Liver (tissue), 3 donors: ENCODE results near the gene TMEM119.

Source experiments
- CTCF ChIP-seq: fragments of 150-350 bp; IDR thresholded peaks from 2 replicates; pipeline ENCODE4 v1.5.1; 2017; ENCODE audit warnings: improper control_type of control experiment, low read depth, low read length; ENCODE audit not compliant: missing input control
- HNF4A ChIP-seq, 2 donors: conservative IDR thresholded peaks; 2 replicates each; pipeline ENCODE4 v1.6.1; 2016; ENCODE audit warnings: antibody characterized with exemption in 2 of 2, mild to moderate bottlenecking in 2 of 2
- JUND ChIP-seq, 2 donors: IDR thresholded peaks; 2 replicates each; pipeline ENCODE4 v1.6.1; 2016; ENCODE audit warnings: antibody characterized with exemption in 2 of 2
- MAX ChIP-seq: IDR thresholded peaks from 2 replicates; pipeline ENCODE4 v1.6.1; 2016; ENCODE audit warnings: antibody characterized with exemption
- NR2F2 ChIP-seq: IDR thresholded peaks from 2 replicates; pipeline ENCODE4 v1.6.1; 2016; ENCODE audit warnings: antibody characterized with exemption
- RAD21 ChIP-seq, 2 donors: IDR thresholded peaks; 2 replicates each; pipeline ENCODE4 v1.6.1; 2016; ENCODE audit warnings: antibody characterized with exemption in 2 of 2, mild to moderate bottlenecking in 2 of 2
- REST ChIP-seq: IDR thresholded peaks from 2 replicates; pipeline ENCODE4 v1.6.1; 2016; ENCODE audit warnings: antibody characterized with exemption, mild to moderate bottlenecking
- RXRA ChIP-seq, 2 donors: IDR thresholded peaks; 2 replicates each; pipeline ENCODE4 v1.6.1; 2017 to 2018; ENCODE audit warnings: antibody characterized with exemption in 2 of 2, mild to moderate bottlenecking in 1 of 2
- SP1 ChIP-seq: IDR thresholded peaks from 2 replicates; pipeline ENCODE4 v1.6.1; 2018; ENCODE audit warnings: antibody characterized with exemption, mild to moderate bottlenecking
- TAF1 ChIP-seq: conservative IDR thresholded peaks from 2 replicates; pipeline ENCODE4 v1.6.1; 2016; ENCODE audit warnings: antibody characterized with exemption, mild to moderate bottlenecking
- donor health status: healthy.
- donor health status: healthy.

DNA sequence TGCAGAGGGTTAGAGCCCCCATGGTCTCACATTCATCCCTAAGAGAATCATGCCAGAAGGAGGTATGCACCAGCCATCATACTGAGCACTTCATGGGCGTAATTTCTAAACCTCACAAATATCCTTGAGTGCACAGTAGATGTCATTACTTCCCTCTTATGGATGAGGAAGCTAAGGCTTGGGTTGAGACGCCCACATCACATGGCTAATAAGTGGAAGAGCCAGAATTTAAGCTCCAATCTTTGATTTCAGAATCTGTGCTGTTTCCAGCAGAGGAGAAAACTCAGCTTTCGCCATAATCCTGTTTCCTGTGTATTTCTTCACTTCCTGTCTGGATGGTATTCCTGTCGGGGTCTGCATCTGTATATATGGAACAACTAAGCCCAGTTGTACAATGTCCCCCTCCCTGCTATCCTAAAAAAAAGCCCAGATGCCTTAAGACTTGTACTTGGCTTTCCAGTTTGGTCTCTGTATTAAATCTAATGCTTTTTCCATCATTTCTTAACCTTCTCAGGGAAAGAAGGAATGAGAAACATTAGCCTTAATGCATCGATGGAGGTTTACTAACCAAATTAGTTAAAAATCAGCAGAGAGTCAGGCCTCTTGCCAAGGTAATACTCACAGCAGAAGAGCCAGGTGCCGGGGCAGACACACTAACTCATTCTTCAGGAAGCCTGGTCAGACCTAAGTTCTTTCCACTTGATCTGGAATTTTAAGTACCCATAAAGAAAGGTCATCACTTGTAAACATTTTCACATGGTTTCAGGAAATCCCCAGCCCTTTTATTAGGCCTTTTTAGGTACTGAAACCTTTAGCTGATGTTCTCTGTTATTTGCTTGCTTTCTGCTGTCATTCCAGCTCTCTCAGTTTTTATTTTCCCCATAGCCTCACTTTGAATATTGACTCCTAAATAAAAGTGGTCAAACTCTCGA lies 30.2 kb downstream of the TMEM119 start:
- no peak for TF ChIP-seq RAD21 (IDR thresholded peaks at IDR 0.05)
- no peak for TF ChIP-seq CTCF
- TF ChIP-seq NR2F2: no peak
- TF ChIP-seq TAF1: no peak
- no peak for TF ChIP-seq RXRA (IDR thresholded peaks at IDR 0.05)
- no peak for TF ChIP-seq MAX
- no peak for TF ChIP-seq JUND (IDR thresholded peaks at IDR 0.05)
- TF ChIP-seq HNF4A (conservative IDR thresholded peaks at IDR 0.05): no peak
- no peak for TF ChIP-seq SP1
- no peak for TF ChIP-seq REST
